HepG2 (cell line): Measurements from ENCODE around the gene KIF22. TPM values are rescaled to one million over a fixed set of nuclear protein-coding genes. Genes with fewer than 3 reads are reported as not detected.

Experiments used
- ATAC-seq: fragments of 200-7000 bp; cut with Tn5 transposase; 3 replicates; pipeline ENCODE4 v1.9.1; 2020; ENCODE audit warnings: mild to moderate bottlenecking, moderate library complexity
- BruUV-seq: library from RNA; stranded (reverse); fragments of 400-500 nt; replicated peaks from 2 replicates; lab custom pipeline; 2021; lab: Mats Ljungman, UMichigan
- CTCF ChIA-PET: fragments of 300-600 bp; formaldehyde crosslinking; extraction: SDS; loops from one replicate; lab custom pipeline; 2021; ENCODE audit warnings: low total read pairs, inconsistent platforms, low intra/inter-chr PET ratio; lab: Yijun Ruan, JAX
- POLR2A ChIA-PET: fragments of 350-600 bp; sonication (Branson Sonifier 250); formaldehyde crosslinking; loops from one replicate; lab custom pipeline; 2020; ENCODE audit warnings: antibody characterized with exemption, inconsistent platforms; lab: Yijun Ruan, JAX
- DNase-seq: peaks from one replicate; pipeline ENCODE4 v3.0.0-alpha.2; 2015; ENCODE audit warnings: low spot score
- FAIRE-seq: peaks from 3 replicates; lab custom pipeline; 2011; peaks lifted over from hg19 to GRCh38; lab: Jason Lieb, UNC
- H2AFZ ChIP-seq: one replicate; pipeline ENCODE4 v1.6.1; 2011; ENCODE audit warnings: low read length, inconsistent platforms
- H3K27ac ChIP-seq: fragments of 300-600 bp; 3 replicates; pipeline ENCODE4 v1.8.0; 2011; ENCODE audit warnings: mixed run types, mild to moderate bottlenecking, mixed read lengths, low read length, inconsistent platforms; ENCODE audit not compliant: insufficient read depth; ENCODE audit errors: extremely low read length
- H3K27me3 ChIP-seq, 2 experiments: fragments of 200-600 bp in 1 of 2; 2 replicates in 1 of 2; 3 replicates in 1 of 2; pipeline versions ENCODE4 v1.6.0 to v1.8.0; 2011; ENCODE audit warnings: low read length in 2 of 2, mild to moderate bottlenecking in 2 of 2, moderate library complexity in 2 of 2, inconsistent platforms in 1 of 2; ENCODE audit not compliant: insufficient read depth in 2 of 2, control insufficient read depth in 1 of 2
- H3K36me3 ChIP-seq, 2 experiments: fragments of 200-600 bp in 1 of 2; replicated peaks in 1 of 2; 2 replicates in 1 of 2; 3 replicates in 1 of 2; pipeline versions ENCODE4 v1.5.1 to v1.8.0; 2011; ENCODE audit warnings: low read length in 2 of 2, inconsistent platforms in 1 of 2; ENCODE audit not compliant: insufficient read depth in 2 of 2, control insufficient read depth in 1 of 2
- H3K4me1 ChIP-seq: 2 replicates; pipeline ENCODE4 v1.5.1; 2012; ENCODE audit warnings: low read length, inconsistent platforms; ENCODE audit not compliant: insufficient read depth
- H3K4me2 ChIP-seq: 2 replicates; pipeline ENCODE4 v1.6.0; 2011; ENCODE audit warnings: low read depth, low read length, inconsistent platforms
- H3K4me3 ChIP-seq, 3 experiments: fragments of 200-600 bp in 1 of 3; sonication (generic), shearing (Covaris generic) in 1 of 3; replicated peaks in 1 of 3; 2 replicates each; pipeline ENCODE4 v1.5.1; 2011 to 2016; ENCODE audit warnings: low read length in 3 of 3, inconsistent platforms in 2 of 3, low read depth in 2 of 3, mild to moderate bottlenecking in 2 of 3, control low read depth in 1 of 3, mixed read lengths in 1 of 3; ENCODE audit not compliant: insufficient read depth in 1 of 3
- H3K79me2 ChIP-seq: one replicate; pipeline ENCODE4 v1.6.1; 2011; ENCODE audit warnings: low read length, inconsistent platforms; ENCODE audit not compliant: insufficient read depth
- H3K9ac ChIP-seq: 2 replicates; pipeline ENCODE4 v1.6.0; 2011; ENCODE audit warnings: mild to moderate bottlenecking, low read depth, low read length, inconsistent platforms; ENCODE audit not compliant: insufficient read depth
- H3K9me3 ChIP-seq: 2 replicates; pipeline ENCODE4 v1.5.1; 2012; ENCODE audit warnings: mild to moderate bottlenecking, low read length
- H4K20me1 ChIP-seq: 2 replicates; pipeline ENCODE4 v1.6.0; 2011; ENCODE audit warnings: inconsistent platforms, mild to moderate bottlenecking, low read length, moderate library complexity; ENCODE audit not compliant: insufficient read depth
- POLR2AphosphoS5 ChIP-seq: IDR thresholded peaks from 2 replicates; pipeline ENCODE4 v1.6.1; 2012; ENCODE audit warnings: low read depth, low read length
- RBM22 ChIP-seq: fragments of 200-400 bp; formaldehyde crosslinking; optimal IDR thresholded peaks from 2 replicates; pipeline ENCODE3; 2017; ENCODE audit warnings: mild to moderate bottlenecking, low read length, moderate library complexity
- SIX4 ChIP-seq: sonication (generic); formaldehyde crosslinking; IDR thresholded peaks from 2 replicates; pipeline ENCODE4 v1.4.0; 2020; ENCODE audit warnings: missing genetic modification reagents
- U2AF2 ChIP-seq: fragments of 200-400 bp; formaldehyde crosslinking; IDR thresholded peaks from 2 replicates; pipeline ENCODE4 v1.6.1; 2017; ENCODE audit warnings: low read depth, mild to moderate bottlenecking, low read length
- ZNF138 ChIP-seq: sonication (generic); formaldehyde crosslinking; IDR thresholded peaks from 2 replicates; pipeline ENCODE4 v1.5.0; 2020; ENCODE audit warnings: mild to moderate bottlenecking, low read depth, missing genetic modification reagents
- WGBS: methylation state at CpG from one replicate; pipeline ENCODE4 v1.1.6; 2017; ENCODE audit warnings: low lambda C conversion rate; 5-methylcytosine and 5-hydroxymethylcytosine counted together
- in situ Hi-C: cut with HindIII; loops from 2 replicates; pipeline ENCODE4 v1.10.0; 2017; ENCODE audit warnings: low pct_unique_long_range_greater_than_20kb; ENCODE audit not compliant: extremely low pct_ligation_motif_present
- intact Hi-C: fragments of 100-400 bp; cut with micrococcal nuclease; formaldehyde crosslinking; loops from one replicate; pipeline ENCODE4 v1.10.0; 2022; ENCODE audit not compliant: unreplicated experiment
- polyA plus RNA-seq, 8 experiments: library from polyadenylated mRNA; depleted of rRNA in 3 of 8; stranded (reverse) in 7 of 8; unstranded in 1 of 8; fragments of >200 nt; fragmentation: Illumina TruSeq in 4 of 8; extraction: Trizol in 4 of 8; gene quantifications; 2 replicates each; pipeline versions ENCODE4 v1.2.1 to v1.2.3, GENCODE V29; 2011 to 2016; ENCODE audit warnings: low read depth in 4 of 8, missing spikeins in 1 of 8, mixed read lengths in 1 of 8; ENCODE audit not compliant: insufficient read depth in 1 of 8
- total RNA-seq, 5 experiments: library from RNA; depleted of rRNA; stranded (reverse); fragments of >200 nt; fragmentation: Illumina TruSeq; extraction: Trizol; gene quantifications; 2 replicates each; pipeline ENCODE4 v1.2.3, GENCODE V29; 2016; ENCODE audit warnings: low read depth in 1 of 5
- TF ChIP-seq, protein P1 (sequence below): sonication (generic); formaldehyde crosslinking; IDR thresholded peaks from 2 replicates; pipeline ENCODE4 v1.9.0; 2021; ENCODE audit warnings: missing genetic modification reagents, borderline replicate concordance

The KIF22 gene
- total and polyA plus RNA-seq, 2 of the 13 experiments (the other 11 are each of a cell fraction or from before 2014, with no cell fraction given) = 95.8 to 118 TPM

DNA sequence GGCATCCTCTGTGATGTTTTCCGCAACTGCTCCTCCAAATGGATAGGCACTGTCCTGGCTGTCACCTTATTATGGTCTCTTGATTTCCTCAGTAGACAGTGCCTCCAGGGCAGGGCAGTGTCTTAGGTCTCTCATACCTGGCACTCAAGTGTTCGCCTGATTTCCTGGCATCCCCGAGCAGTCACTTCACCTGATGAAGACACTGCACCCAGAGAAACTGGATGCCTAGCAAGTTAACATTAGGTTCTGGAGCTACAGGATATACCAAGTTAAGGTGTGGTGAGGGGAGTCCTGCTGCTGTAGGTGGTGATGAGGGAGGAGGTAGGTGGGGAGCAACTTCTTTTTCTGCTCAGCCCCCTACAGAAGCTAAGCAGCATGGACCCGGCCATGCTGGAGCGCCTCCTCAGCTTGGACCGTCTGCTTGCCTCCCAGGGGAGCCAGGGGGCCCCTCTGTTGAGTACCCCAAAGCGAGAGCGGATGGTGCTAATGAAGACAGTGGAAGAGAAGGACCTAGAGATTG, 11.9 kb downstream of the KIF22 start:
- Histone ChIP-seq H3K4me2 (no peak overlapping the region), H3K9me3 (no peaks in the 10 kb centered on the region), H3K36me3 (peaks cover 27 to 59% of the 10 kb centered on the region in 2 experiments)
- intact Hi-C loops = no loop called here
- POLR2A ChIA-PET = interaction anchor here (1.0 to 3.8 kb wide), 3 partner anchors 10 to 97 kb away, joined by 3 to 37 read pairs (median 4); partner anchors contain the start of genes KIF22, PRRT2 and SEZ6L2
- no peak for ATAC-seq
- TF ChIP-seq ZNF138 (CRISPR knock-in tag) (0 out of 2 replicates have a peak, but pooled peaks have one; percentile 63), U2AF2 (no peak), POLR2AphosphoS5 (0 out of 2 replicates have a peak, but pooled peaks have one; percentile 23), SIX4 (CRISPR knock-in tag) (no peak), RBM22 (peak; percentile 45)
- TF ChIP-seq, protein P1, sequence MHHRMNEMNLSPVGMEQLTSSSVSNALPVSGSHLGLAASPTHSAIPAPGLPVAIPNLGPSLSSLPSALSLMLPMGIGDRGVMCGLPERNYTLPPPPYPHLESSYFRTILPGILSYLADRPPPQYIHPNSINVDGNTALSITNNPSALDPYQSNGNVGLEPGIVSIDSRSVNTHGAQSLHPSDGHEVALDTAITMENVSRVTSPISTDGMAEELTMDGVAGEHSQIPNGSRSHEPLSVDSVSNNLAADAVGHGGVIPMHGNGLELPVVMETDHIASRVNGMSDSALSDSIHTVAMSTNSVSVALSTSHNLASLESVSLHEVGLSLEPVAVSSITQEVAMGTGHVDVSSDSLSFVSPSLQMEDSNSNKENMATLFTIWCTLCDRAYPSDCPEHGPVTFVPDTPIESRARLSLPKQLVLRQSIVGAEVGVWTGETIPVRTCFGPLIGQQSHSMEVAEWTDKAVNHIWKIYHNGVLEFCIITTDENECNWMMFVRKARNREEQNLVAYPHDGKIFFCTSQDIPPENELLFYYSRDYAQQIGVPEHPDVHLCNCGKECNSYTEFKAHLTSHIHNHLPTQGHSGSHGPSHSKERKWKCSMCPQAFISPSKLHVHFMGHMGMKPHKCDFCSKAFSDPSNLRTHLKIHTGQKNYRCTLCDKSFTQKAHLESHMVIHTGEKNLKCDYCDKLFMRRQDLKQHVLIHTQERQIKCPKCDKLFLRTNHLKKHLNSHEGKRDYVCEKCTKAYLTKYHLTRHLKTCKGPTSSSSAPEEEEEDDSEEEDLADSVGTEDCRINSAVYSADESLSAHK (CRISPR knock-in tag) = 0 out of 2 replicates have a peak, but pooled peaks have one; percentile 12
- TF ChIP-seq, all 625 proteins: peak for 4
- H3K4me3 ChIP-seq = no peak overlapping the region
- 98% methylated on average over 8 of the region's 8 CpGs for WGBS
- FAIRE-seq (no peak), DNase-seq (no peak)
- BruUV-seq = no TSS peak
- peaks cover 19% of the 10 kb centered on the region for H3K4me1 ChIP-seq
- in situ Hi-C loops = loop anchor here (25.0 kb wide), 1 partner anchor 860 kb away; the partner anchor contains the start of genes FBRS and PRR14
- no peak overlapping the region for H3K9ac ChIP-seq
- H4K20me1 ChIP-seq = no peaks in the 10 kb centered on the region
- H3K79me2 ChIP-seq = peaks cover 5% of the 10 kb centered on the region
- CTCF ChIA-PET = no interaction called here
- H3K27me3 ChIP-seq = no peaks in the 10 kb centered on the region
- no peak overlapping the region for H3K27ac ChIP-seq
- H2AFZ ChIP-seq = no peak overlapping the region
